HCT116 (cell line): ENCODE data around the gene RFX3. TPM values are rescaled to one million over a fixed set of nuclear protein-coding genes. Genes with fewer than 3 reads are reported as not detected.

Experiments
- ATAC-seq: fragments of 200-7000 bp; cut with Tn5 transposase; 2 replicates; pipeline ENCODE4 v1.9.1; 2020; ENCODE audit warnings: mild to moderate bottlenecking, moderate library complexity
- BruUV-seq: library from RNA; stranded (reverse); fragments of 400-500 nt; replicated peaks from 2 replicates; lab custom pipeline; 2021; lab: Mats Ljungman, UMichigan
- CTCF ChIA-PET: fragments of 300-600 bp; sonication (Branson Sonifier 250); formaldehyde crosslinking; loops from one replicate; lab custom pipeline; 2021; ENCODE audit warnings: antibody characterized with exemption; lab: Charles Lee
- POLR2A ChIA-PET: fragments of 300-600, 350-600 bp; sonication (Branson Sonifier 250); formaldehyde crosslinking; loops from one replicate; lab custom pipeline; 2021; ENCODE audit warnings: antibody characterized with exemption; lab: Charles Lee
- RAD21 ChIA-PET, 2 experiments: fragments of 300-600 bp; sonication (Branson Sonifier 250); formaldehyde crosslinking; loops; one replicate each; lab custom pipeline; 2023; ENCODE audit warnings: low total read pairs in 2 of 2; ENCODE audit not compliant: uncharacterized antibody in 2 of 2, unreplicated experiment in 2 of 2, low non-redundant PET in 1 of 2; lab: Charles Lee
- DNase-seq: peaks from one replicate; pipeline ENCODE4 v3.0.0-alpha.2; 2010; ENCODE audit warnings: low read depth, low spot score
- H2AFZ ChIP-seq: fragments of 200-600 bp; shearing (Covaris generic), sonication (generic); 2 replicates; pipeline ENCODE4 v1.6.1; 2017; ENCODE audit warnings: low read depth, mixed run types, mixed read lengths, antibody characterized with exemption, low read length; ENCODE audit not compliant: poor library complexity, severe bottlenecking
- H3K27ac ChIP-seq: 2 replicates; pipeline ENCODE4 v1.5.1; 2012; ENCODE audit warnings: low read depth, low read length
- H3K27me3 ChIP-seq: fragments of 200-600 bp; sonication (generic); 2 replicates; pipeline ENCODE4 v1.6.1; 2016; ENCODE audit warnings: mixed run types, low read length, mixed read lengths; ENCODE audit not compliant: insufficient read depth
- H3K36me3 ChIP-seq, 2 experiments: fragments of 200-500 bp in 1 of 2; fragments of 200-600 bp in 1 of 2; sonication (Bioruptor generic) in 1 of 2; sonication (generic) in 1 of 2; 2 replicates each; pipeline versions ENCODE4 v1.5.1 to v1.6.1; 2014 to 2016; ENCODE audit warnings: low read length in 2 of 2, inconsistent platforms in 1 of 2, mixed read lengths in 1 of 2, mixed run types in 1 of 2; ENCODE audit not compliant: insufficient read depth in 2 of 2, control insufficient read depth in 1 of 2
- H3K4me1 ChIP-seq, 2 experiments: fragments of 200-600 bp in 1 of 2; sonication (generic) in 1 of 2; 2 replicates each; pipeline versions ENCODE4 v1.5.1 to v1.6.1; 2012 to 2017; ENCODE audit warnings: low read length in 2 of 2, inconsistent platforms in 1 of 2, mild to moderate bottlenecking in 1 of 2, mixed read lengths in 1 of 2, mixed run types in 1 of 2, moderate library complexity in 1 of 2; ENCODE audit not compliant: insufficient read depth in 2 of 2, control insufficient read depth in 1 of 2
- H3K4me2 ChIP-seq: fragments of 200-600 bp; sonication (generic); 2 replicates; pipeline ENCODE4 v1.6.1; 2017; ENCODE audit warnings: mixed run types, low read length, mixed read lengths
- H3K4me3 ChIP-seq, 2 experiments: fragments of 200-600 bp in 1 of 2; sonication (generic) in 1 of 2; replicated peaks in 1 of 2; 2 replicates each; pipeline ENCODE4 v1.5.1; 2011 to 2016; ENCODE audit warnings: low read length in 2 of 2, control low read depth in 1 of 2, low read depth in 1 of 2, mild to moderate bottlenecking in 1 of 2, mixed read lengths in 1 of 2, mixed run types in 1 of 2
- H3K79me2 ChIP-seq: fragments of 200-600 bp; sonication (generic); 2 replicates; pipeline ENCODE4 v1.6.1; 2017; ENCODE audit warnings: mild to moderate bottlenecking, mixed run types, low read length, moderate library complexity, mixed read lengths; ENCODE audit not compliant: insufficient read depth
- H3K9ac ChIP-seq: fragments of 200-600 bp; sonication (generic); 2 replicates; pipeline ENCODE4 v1.6.1; 2016; ENCODE audit warnings: low read length, mixed read lengths
- H3K9me2 ChIP-seq: fragments of 200-600 bp; sonication (generic), shearing (Covaris generic); 2 replicates; pipeline ENCODE4 v1.6.1; 2017; ENCODE audit warnings: mixed run types, mild to moderate bottlenecking, moderate library complexity; ENCODE audit not compliant: insufficient read depth
- H3K9me3 ChIP-seq, 2 experiments: fragments of 200-500 bp in 1 of 2; fragments of 200-600 bp in 1 of 2; sonication (Bioruptor generic) in 1 of 2; sonication (generic) in 1 of 2; 2 replicates each; pipeline ENCODE4 v1.6.1; 2014 to 2017; ENCODE audit warnings: low read length in 2 of 2, mixed read lengths in 2 of 2, inconsistent platforms in 1 of 2, low read depth in 1 of 2, mild to moderate bottlenecking in 1 of 2, mixed run types in 1 of 2, moderate library complexity in 1 of 2; ENCODE audit not compliant: control insufficient read depth in 1 of 2, insufficient read depth in 1 of 2
- H4K20me1 ChIP-seq: fragments of 200-600 bp; sonication (generic), shearing (Covaris generic); 2 replicates; pipeline ENCODE4 v1.6.1; 2017; ENCODE audit warnings: mixed run types, mild to moderate bottlenecking, moderate library complexity; ENCODE audit not compliant: insufficient read depth
- CBX3 ChIP-seq: IDR thresholded peaks from 2 replicates; pipeline ENCODE4 v1.6.1; 2012; ENCODE audit warnings: low read depth
- CEBPB ChIP-seq: IDR thresholded peaks from 2 replicates; pipeline ENCODE4 v1.6.1; 2012; ENCODE audit warnings: low read depth
- EGR1 ChIP-seq: IDR thresholded peaks from 2 replicates; pipeline ENCODE4 v1.6.1; 2012; ENCODE audit warnings: low read depth
- ELF1 ChIP-seq: IDR thresholded peaks from 2 replicates; pipeline ENCODE4 v1.6.1; 2012; ENCODE audit warnings: low read depth, borderline replicate concordance
- EZH2 ChIP-seq: fragments of 200-600 bp; sonication (generic); IDR thresholded peaks from 2 replicates; pipeline ENCODE4 v1.6.1; 2017; ENCODE audit warnings: antibody characterized with exemption, mixed run types
- EZH2phosphoT487 ChIP-seq: fragments of 200-600 bp; IDR thresholded peaks from 2 replicates; pipeline ENCODE4 v1.6.1; 2018; ENCODE audit warnings: antibody characterized with exemption, borderline replicate concordance
- FOSL1 ChIP-seq: IDR thresholded peaks from 2 replicates; pipeline ENCODE4 v1.6.1; 2012; ENCODE audit warnings: low read depth
- JUND ChIP-seq: IDR thresholded peaks from 2 replicates; pipeline ENCODE4 v1.6.1; 2012
- POLR2AphosphoS5 ChIP-seq: IDR thresholded peaks from 2 replicates; pipeline ENCODE4 v1.6.1; 2011; ENCODE audit warnings: mild to moderate bottlenecking, low read depth, low read length, moderate library complexity
- RAD21 ChIP-seq: IDR thresholded peaks from 2 replicates; pipeline ENCODE4 v1.6.1; 2012; ENCODE audit warnings: low read depth, mild to moderate bottlenecking
- SIN3A ChIP-seq: IDR thresholded peaks from 2 replicates; pipeline ENCODE4 v1.6.1; 2012; ENCODE audit warnings: low read depth
- SP1 ChIP-seq: IDR thresholded peaks from 2 replicates; pipeline ENCODE4 v1.6.1; 2012; ENCODE audit warnings: low read depth
- SRF ChIP-seq: IDR thresholded peaks from 2 replicates; pipeline ENCODE4 v1.6.1; 2012; ENCODE audit warnings: low read depth
- TCF7L2 ChIP-seq: IDR thresholded peaks from 2 replicates; pipeline ENCODE4 v1.7.0; 2011; ENCODE audit warnings: borderline replicate concordance, inconsistent platforms; ENCODE audit not compliant: insufficient read depth, insufficient read length; ENCODE audit errors: extremely low read depth
- YY1 ChIP-seq: IDR thresholded peaks from 2 replicates; pipeline ENCODE4 v1.6.1; 2011; ENCODE audit warnings: low read length, low read depth, moderate library complexity, mild to moderate bottlenecking; ENCODE audit not compliant: insufficient replicate concordance; ENCODE audit errors: extremely low read depth
- ZFX ChIP-seq: fragments of 450-650 bp; IDR thresholded peaks from 2 replicates; pipeline ENCODE4 v1.6.1; 2017
- intact Hi-C: fragments of 100-400 bp; cut with micrococcal nuclease; formaldehyde crosslinking; loops from 2 replicates; pipeline ENCODE4 v1.10.0; 2022
- total RNA-seq: library from RNA; stranded (reverse); gene quantifications from one replicate; pipeline ENCODE4 v1.2.1, GENCODE V29; 2021; ENCODE audit not compliant: unreplicated experiment
- TF ChIP-seq, protein P1 (sequence below): IDR thresholded peaks from 2 replicates; pipeline ENCODE4 v1.6.1; 2012; ENCODE audit warnings: low read depth
- TF ChIP-seq, protein P2 (sequence below): IDR thresholded peaks from 2 replicates; pipeline ENCODE4 v1.6.1; 2012

Gene RFX3
- total RNA-seq, 1 experiment from 2014 or later = 11.8 TPM

DNA sequence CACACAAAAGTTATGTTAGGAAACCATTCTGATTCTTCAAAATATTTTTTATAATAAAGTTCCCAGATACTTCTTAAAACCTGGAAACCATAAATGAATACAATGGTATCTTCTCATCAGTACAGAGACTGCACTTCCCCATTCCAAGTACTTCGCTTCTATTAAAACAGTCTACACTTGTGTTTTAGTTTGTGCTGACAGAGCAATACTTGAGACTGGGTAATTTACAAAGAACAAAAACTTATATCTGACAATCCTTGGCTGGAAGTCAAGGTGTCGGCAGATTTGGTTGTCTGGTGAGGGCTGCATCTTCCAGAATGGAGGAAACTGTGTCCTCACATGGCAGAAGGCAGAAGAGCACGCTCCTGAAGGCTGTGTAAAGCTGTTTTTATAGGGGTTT is 70.1 kb downstream of the RFX3 start (continued):
- TF ChIP-seq YY1 = no peak
- TF ChIP-seq EZH2 = no peak
- no peak for TF ChIP-seq SRF
- no peak for TF ChIP-seq SP1
- no peak for TF ChIP-seq RAD21
- TF ChIP-seq FOSL1 = no peak
- TF ChIP-seq EZH2phosphoT487 = no peak
- TF ChIP-seq, protein P1, sequence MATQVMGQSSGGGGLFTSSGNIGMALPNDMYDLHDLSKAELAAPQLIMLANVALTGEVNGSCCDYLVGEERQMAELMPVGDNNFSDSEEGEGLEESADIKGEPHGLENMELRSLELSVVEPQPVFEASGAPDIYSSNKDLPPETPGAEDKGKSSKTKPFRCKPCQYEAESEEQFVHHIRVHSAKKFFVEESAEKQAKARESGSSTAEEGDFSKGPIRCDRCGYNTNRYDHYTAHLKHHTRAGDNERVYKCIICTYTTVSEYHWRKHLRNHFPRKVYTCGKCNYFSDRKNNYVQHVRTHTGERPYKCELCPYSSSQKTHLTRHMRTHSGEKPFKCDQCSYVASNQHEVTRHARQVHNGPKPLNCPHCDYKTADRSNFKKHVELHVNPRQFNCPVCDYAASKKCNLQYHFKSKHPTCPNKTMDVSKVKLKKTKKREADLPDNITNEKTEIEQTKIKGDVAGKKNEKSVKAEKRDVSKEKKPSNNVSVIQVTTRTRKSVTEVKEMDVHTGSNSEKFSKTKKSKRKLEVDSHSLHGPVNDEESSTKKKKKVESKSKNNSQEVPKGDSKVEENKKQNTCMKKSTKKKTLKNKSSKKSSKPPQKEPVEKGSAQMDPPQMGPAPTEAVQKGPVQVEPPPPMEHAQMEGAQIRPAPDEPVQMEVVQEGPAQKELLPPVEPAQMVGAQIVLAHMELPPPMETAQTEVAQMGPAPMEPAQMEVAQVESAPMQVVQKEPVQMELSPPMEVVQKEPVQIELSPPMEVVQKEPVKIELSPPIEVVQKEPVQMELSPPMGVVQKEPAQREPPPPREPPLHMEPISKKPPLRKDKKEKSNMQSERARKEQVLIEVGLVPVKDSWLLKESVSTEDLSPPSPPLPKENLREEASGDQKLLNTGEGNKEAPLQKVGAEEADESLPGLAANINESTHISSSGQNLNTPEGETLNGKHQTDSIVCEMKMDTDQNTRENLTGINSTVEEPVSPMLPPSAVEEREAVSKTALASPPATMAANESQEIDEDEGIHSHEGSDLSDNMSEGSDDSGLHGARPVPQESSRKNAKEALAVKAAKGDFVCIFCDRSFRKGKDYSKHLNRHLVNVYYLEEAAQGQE = no peak
- TF ChIP-seq CEBPB = no peak
- TF ChIP-seq CBX3 = no peak
- TF ChIP-seq POLR2AphosphoS5 = no peak

GRCh38 chr9:3455094-3455493 is 70.7 kb downstream of the RFX3 start:
- Histone ChIP-seq H4K20me1 (no peaks in the 10 kb centered on the region), H3K27me3 (no peaks in the 10 kb centered on the region), H3K27ac (no peak overlapping the region), H3K4me3 (no peak overlapping the region), H3K4me1 (no peaks in the 10 kb centered on the region), H3K9me3 (no peaks in the 10 kb centered on the region), H3K36me3 (no peaks in the 10 kb centered on the region), H3K9me2 (no peaks in the 10 kb centered on the region), H3K4me2 (no peak overlapping the region), H2AFZ (no peak overlapping the region), H3K9ac (no peak overlapping the region), H3K79me2 (no peaks in the 10 kb centered on the region)
- DNase-seq (no peak), ATAC-seq (no peak)
- ChIA-PET CTCF (interaction anchor here (0.8 to 1.7 kb wide), 2 partner anchors 14 kb away, joined by 3 to 9 read pairs; no protein-coding TSS in a partner anchor), RAD21 (no interaction called here), POLR2A (no interaction called here)
- BruUV-seq = no TSS peak
- TF ChIP-seq CBX3 (no peak), CEBPB (no peak), FOSL1 (no peak), SIN3A (no peak), RAD21 (no peak), ZFX (no peak), ELF1 (no peak), EGR1 (no peak), SP1 (no peak), JUND (no peak), TCF7L2 (no peak), EZH2 (no peak)
- TF ChIP-seq, protein P1 = no peak
- TF ChIP-seq, protein P2, sequence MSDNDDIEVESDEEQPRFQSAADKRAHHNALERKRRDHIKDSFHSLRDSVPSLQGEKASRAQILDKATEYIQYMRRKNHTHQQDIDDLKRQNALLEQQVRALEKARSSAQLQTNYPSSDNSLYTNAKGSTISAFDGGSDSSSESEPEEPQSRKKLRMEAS = no peak
- intact Hi-C loops = no loop called here
